ENCODE data around the gene RFC1.

RFC1 gene

DNA sequence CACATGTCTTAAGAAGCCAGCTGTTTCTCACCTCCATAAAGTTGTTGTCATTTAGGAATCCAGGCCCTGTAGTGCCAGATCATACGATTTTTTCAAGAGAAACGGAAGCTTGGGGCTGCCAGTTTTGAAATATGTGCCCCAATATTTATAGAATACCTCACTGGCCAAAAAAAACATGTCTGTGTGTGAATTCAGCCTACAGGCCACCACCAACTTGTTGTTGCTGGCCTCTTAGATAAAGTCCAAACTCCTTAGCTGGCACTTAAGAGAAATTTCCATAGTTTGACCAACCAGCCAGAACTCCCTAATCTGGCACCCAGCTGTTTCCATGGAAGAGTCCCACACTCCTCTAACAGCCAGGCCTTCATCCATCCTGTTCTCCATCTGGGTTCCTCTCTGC is 109.7 kb downstream of the RFC1 start:
- ChIA-PET POLR2A (no interaction called here), CTCF (no interaction called here)
- no peak overlapping the region for H3K4me3 ChIP-seq (ENCODE audit: low read depth, low read length)
- TF ChIP-seq, protein P1, sequence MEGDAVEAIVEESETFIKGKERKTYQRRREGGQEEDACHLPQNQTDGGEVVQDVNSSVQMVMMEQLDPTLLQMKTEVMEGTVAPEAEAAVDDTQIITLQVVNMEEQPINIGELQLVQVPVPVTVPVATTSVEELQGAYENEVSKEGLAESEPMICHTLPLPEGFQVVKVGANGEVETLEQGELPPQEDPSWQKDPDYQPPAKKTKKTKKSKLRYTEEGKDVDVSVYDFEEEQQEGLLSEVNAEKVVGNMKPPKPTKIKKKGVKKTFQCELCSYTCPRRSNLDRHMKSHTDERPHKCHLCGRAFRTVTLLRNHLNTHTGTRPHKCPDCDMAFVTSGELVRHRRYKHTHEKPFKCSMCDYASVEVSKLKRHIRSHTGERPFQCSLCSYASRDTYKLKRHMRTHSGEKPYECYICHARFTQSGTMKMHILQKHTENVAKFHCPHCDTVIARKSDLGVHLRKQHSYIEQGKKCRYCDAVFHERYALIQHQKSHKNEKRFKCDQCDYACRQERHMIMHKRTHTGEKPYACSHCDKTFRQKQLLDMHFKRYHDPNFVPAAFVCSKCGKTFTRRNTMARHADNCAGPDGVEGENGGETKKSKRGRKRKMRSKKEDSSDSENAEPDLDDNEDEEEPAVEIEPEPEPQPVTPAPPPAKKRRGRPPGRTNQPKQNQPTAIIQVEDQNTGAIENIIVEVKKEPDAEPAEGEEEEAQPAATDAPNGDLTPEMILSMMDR (IDR thresholded peaks at IDR 0.05; ENCODE audit: insufficient read depth, low read length, missing control alignments), result no peak
- DNase-seq (ENCODE audit: low read depth, low spot score), result peak; percentile 21

DNA sequence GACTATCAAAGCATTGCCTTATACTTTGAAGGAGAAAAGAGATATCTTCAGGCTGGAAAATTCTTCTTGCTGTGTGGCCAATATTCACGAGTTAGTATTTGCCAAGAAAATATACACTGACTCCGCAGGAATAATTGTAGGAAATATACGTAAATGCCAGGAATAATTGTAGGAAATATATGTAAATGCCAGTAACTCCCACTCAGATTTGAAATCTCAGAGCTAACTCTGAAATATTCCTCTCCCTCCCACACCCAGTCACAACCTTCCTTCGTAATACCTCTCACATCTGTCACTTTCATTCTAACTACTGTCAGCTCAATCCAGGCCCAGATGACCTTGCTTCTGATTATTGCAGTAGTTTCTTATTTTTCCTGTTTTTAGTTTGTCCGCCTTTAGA is 110.3 kb downstream of the RFC1 start:
- TF ChIP-seq, protein P1 (IDR thresholded peaks at IDR 0.05; ENCODE audit: insufficient read depth, low read length, missing control alignments), result no peak
- CTCF ChIA-PET, result no interaction called here
- DNase-seq (ENCODE audit: low read depth, low spot score), result no peak
- POLR2A ChIA-PET, result no interaction called here
- H3K4me3 ChIP-seq (ENCODE audit: low read depth, low read length), result no peak overlapping the region

DNA sequence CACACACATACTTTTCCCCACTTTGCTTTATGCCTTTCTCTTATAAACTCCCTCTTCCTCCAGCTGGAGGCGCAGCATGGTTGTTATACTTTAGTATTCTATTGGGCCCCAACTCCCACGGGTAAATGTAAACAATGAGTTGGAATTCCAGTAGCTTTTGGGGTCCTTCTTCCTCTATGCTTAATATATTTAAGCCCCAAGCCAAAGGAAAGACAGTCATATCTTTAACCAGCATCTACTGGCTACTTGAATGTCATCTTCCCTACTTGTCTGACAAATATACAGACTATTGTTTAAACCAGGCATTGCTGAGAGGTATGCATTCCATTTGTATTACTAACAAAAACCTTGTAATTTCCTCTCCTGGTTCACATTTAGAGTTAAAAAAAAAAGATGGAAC is 110.9 kb downstream of the RFC1 start:
- TF ChIP-seq, protein P1 (IDR thresholded peaks at IDR 0.05; ENCODE audit: insufficient read depth, low read length, missing control alignments), result no peak
- DNase-seq (ENCODE audit: low read depth, low spot score), result no peak
- CTCF ChIA-PET, result no interaction called here
- POLR2A ChIA-PET, result no interaction called here
- no peak overlapping the region for H3K4me3 ChIP-seq (ENCODE audit: low read depth, low read length)

DNA sequence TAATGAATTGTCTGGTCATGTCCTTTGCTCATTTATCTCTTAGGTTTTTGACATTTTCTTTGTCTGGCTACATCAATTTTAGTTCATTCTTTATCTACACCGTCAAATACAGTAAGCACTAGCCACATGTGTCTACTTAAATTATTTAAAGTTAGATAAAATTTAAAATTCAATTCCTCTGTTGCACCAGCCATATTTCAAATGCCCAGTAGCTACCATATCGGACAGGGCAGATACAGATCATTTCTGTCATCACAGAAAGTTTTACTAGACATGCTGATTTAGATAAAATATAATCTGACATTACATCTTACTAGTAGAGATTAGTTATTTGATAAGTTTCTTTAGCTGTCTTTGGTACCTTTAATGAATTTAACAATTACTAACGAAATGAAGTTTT is 122.7 kb downstream of the RFC1 start:
- no peak overlapping the region for H3K4me3 ChIP-seq (ENCODE audit: low read depth, low read length)
- POLR2A ChIA-PET, result no interaction called here
- TF ChIP-seq, protein P1 (IDR thresholded peaks at IDR 0.05; ENCODE audit: insufficient read depth, low read length, missing control alignments), result no peak
- CTCF ChIA-PET, result interaction anchor here (0.8 to 1.4 kb wide), 2 partner anchors 9 to 10 kb away, joined by 3 to 5 read pairs; no protein-coding TSS in a partner anchor
- DNase-seq (ENCODE audit: low read depth, low spot score), result no peak
